COR-L47 (cell line): ENCODE data around the gene SRGAP2C.
"Not testable (repeated sequence)": the region's sequence is repeated elsewhere in the genome, so short reads cannot be mapped to it uniquely, and the experiment has no call there.

Source experiments
- DNase-seq: peaks from one replicate; lab custom pipeline; 2025; lab: John Stamatoyannopoulos, UW

The SRGAP2C gene

GRCh38 chr1:121184290-121185127 lies at the start of gene SRGAP2C, which contains the start of gene FAM72B:
Gene SRGAP2C (plus strand): TSS chr1:121184975. CDS start chr1:121187447, 2,472 bp downstream.
Gene FAM72B (minus strand): TSS chr1:121184340. CDS start chr1:121183489, 851 bp downstream.
- DNase-seq = peak; percentile 98

- DNase-seq = not testable (repeated sequence)
These were observed 44.4 kb upstream of the SRGAP2C start for GRCh38 chr1:121140393-121140792.

DNA sequence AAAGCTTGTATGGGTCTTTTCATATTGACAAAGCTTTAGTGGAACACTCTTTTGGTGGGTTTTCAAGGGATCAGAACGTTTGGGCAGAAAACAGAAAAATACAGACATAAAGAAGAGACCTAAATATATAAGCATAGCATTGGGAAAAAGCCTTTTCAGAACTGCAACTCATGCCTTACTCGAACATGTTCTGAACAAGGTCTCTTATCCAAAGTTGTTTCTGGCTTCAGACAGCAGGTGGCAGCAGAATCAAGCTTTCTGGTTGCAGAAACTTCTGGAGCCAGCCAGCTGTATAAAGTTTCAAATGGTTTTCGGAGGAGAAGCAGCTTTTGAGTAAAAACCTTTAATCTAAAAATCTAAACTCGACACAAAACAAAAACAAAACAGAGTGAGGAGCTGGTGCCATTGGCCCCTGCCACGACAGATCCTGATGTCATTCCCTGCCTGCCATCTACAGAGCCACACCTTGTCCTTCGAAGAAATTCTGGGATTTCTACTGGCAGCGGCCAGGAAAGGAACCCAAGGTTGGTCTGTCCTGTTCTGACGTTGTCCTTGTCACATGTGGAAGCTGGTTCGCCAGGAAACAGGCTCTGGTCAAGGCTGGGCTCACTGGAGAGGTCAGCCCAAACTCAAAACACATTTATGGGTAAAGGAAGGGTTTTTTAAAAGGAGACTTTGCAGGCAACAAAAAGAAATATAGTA lies 36.1 kb upstream of the SRGAP2C start:
- DNase-seq = not testable (repeated sequence)

GRCh38 chr1:121151294-121151693 lies 33.5 kb upstream of the SRGAP2C start:
- not testable (repeated sequence) for DNase-seq

DNA sequence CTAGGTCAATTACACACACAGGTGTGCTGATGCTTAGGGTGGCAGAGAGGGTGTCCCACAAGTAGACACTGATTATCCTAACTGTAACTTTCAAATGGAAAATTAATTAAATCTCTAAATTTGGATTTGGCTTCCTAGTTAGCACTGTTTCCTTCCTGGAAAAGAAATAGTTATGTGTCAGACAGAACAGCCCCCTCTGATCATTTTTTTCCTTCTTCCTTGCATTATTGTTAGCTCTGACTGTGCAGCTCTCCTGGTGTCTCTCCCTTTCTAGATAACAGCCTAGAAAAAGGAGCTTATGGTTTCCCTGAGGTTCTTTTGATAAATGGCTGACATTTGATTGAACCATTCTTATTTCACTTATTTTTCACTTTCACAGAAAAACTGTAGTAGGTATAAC lies 32.0 kb upstream of the SRGAP2C start:
- DNase-seq = not testable (repeated sequence)

- not testable (repeated sequence) for DNase-seq
These were observed 30.0 kb upstream of the SRGAP2C start for GRCh38 chr1:121154811-121155210.

GRCh38 chr1:121155671-121156358 lies 29.0 kb upstream of the SRGAP2C start:
- DNase-seq = not testable (repeated sequence)

GRCh38 chr1:121156958-121157603 lies 27.7 kb upstream of the SRGAP2C start:
- not testable (repeated sequence) for DNase-seq

DNA sequence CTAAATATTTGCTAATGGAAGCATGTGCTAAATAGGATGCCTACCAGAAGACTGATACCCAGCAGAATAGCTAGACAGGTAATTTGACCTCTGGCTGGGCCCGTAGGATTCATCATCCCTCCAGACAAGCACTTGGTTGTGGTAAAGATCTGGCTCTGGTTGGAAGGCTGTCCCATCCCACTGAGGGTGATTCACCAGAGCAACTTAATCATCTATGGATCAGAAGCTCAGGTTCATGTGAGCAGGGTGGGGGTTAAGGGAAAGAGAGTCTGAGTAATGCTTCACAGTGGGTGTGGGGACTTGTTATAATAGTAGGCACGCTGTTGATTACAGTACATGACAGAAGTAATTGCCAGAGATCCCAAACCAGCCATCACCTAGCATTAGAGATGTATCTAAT lies 27.2 kb upstream of the SRGAP2C start:
- not testable (repeated sequence) for DNase-seq

DNA sequence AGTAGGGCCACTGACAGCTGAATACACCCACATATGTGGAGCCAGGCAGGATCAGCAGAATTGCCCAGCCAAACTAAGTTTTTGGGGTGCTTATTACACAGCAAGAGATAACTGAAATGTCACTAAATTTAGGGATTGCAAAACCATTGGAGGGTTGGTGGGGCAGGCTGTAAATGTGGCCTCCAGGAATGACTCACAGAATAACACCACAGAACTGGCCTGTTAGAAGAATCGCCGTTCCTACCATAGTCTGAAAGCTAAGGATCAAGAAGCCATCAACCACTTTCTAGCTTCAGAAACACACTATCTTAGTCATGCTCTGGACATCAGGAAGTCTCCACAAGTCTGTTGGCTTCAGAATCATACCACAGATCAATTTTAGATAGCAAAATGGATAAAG lies 24.7 kb upstream of the SRGAP2C start:
- not testable (repeated sequence) for DNase-seq

GRCh38 chr1:121161199-121161901 lies 23.4 kb upstream of the SRGAP2C start:
- DNase-seq = not testable (repeated sequence)

DNA sequence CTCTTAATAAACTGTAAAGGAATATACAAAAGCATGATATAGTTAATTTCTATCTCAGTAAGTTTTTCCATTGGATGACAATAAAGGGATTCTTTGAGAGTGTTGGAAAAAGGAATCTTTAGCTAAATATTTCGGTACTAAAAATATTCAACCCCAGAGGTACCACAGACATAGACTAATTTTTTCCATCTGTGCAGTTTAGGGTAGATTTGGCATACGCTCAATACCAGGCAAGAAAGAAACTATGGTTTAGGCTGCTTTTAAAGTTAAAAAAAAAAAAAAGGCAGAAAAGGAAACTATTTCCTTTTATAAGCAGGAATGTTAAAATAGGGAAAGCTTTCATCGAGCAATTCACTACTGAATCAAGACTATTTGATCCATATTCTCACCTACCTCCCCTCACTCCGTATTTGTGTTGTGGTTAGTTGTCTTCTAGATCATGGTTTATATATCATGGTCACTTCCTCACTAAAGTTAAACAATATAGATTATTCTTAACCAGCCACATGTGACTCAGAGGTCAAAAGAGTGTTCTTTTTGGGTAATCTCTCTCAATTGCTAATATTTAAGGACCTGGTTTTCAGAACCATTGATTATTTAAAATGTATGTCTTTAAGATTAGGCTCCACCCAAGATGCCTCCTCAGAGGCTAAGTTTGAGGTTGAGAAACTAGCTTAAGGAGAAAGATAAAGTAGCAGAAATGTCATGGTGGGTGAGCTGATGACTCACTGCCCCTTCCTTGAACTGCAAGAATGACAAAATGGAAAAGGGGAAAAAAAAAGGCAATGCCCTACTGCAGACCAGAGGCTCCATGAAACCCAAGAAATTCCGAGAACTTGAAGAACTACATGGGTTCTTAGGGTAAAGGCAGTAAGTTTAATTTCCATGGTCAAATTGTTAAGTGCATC lies 20.7 kb upstream of the SRGAP2C start:
- not testable (repeated sequence) for DNase-seq

- DNase-seq = not testable (repeated sequence)
These were observed 19.5 kb upstream of the SRGAP2C start for GRCh38 chr1:121165296-121165695.

DNA sequence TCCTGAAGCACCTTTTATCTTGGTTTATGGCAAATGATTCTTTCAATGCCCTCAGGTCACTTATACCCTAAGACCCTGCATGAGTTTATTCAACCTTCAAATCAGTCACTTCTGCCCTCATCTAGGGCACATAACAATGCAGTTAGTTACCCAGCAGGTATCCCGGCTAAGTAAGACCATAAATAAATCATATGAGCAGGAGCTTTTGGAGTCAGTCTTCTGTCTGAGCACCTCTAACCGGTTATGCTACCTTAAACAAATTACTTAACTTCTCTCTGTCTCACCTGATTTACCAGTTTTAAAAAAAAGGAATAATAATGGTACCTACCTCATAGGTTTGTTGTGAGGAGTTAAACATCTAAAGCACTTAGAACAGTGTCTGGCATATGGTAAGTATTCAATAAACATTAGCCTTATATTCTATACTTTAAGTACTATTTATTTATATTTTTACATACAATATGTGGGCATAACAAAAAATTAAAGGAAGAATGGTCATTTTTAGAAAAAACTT lies 17.5 kb upstream of the SRGAP2C start:
- not testable (repeated sequence) for DNase-seq

DNA sequence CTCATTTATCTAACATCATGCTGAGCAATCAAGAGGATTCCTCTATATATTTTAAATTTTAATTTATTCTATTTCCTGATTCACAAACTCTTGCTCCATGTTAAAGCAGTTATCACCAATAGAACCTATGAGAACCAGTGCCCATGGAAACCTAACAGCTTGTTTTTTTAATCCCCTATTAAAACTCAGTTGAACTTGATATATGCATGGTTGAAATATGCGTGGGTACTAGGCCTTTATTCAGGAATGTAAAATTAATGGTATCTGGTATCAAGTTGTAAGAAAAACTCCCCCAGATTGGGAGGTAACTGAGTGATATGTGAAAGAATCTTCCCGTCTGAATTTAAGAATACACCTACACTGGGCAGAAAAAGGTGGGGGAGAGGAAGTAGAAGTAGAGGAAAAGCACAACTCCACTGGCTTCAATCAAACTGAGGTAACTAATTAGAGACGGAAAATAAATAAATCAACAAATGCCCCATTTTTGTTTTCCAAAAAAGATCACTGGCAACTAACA lies 16.6 kb upstream of the SRGAP2C start:
- DNase-seq = not testable (repeated sequence)

- DNase-seq = not testable (repeated sequence)
These were observed 8.1 kb upstream of the SRGAP2C start for GRCh38 chr1:121176649-121177048.

DNA sequence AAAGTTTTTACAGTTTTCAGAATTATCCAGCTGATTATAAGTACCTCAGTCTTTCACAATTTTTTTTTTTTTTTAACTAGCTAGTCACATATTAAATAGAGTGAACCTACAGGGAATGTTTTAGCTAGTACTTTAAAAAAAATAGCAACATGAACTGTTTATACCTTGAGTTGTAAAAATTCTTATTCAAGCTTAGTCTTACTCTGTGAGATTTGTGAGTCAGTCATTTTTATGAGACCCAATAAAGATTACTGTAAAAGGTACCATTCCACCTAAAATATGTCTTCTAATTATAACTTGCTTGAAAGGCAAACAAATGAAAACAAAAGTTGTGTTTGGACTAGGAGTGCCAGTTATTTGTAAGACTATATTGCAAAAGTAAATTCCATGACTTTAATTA lies 6.6 kb upstream of the SRGAP2C start:
- DNase-seq = not testable (repeated sequence)

DNA sequence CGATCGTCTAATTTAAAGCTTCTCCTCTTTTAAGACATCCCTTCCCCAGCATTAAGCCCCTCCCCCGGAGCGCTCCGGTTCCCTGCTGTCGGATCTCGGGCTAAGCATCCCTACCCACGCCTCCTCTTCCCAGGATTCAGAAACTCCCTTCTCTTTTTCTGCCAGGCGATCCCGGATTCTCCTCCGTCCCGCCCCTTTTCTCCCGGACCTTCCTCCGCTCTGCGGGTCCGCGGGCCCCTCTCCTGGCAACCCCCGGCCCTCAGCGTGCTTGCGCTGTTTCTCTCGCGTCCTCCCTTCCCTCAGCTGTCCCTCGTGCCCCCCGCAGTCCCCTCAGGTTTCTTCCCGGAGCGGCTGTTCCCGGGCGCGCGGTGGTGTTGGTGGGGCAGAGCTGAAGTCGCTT lies 908 bp upstream of the SRGAP2C start:
- not testable (repeated sequence) for DNase-seq

DNA sequence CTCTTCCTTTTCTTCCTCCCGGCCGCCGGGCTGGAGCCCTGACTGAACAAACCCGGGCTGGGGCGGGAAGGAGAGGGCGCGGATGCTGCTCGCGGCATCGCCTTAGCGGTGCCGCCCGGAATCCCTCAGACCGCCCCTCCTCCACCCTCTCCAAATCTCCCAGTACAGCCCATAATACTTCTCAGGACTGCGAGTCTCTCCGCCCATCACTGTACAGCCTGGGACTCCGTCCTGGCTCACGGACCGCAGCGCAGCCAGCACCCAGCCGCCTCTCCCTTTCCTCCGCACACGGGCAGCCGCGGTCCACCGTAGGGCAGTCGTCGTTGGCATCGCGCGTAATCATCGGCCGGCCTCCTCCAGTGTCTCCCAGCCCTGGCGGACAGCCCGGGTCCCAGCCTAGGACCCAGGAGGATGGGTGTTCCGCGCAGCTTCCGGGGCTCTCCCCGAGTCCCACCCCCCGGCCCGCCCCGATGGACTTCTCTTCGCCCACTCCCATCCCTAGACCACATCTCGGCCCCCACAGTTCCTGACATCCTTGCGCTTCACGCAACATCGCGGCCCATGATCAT lies 449 bp downstream of the SRGAP2C start:
- DNase-seq = not testable (repeated sequence)
